Measurements from ENCODE around the gene GRB14. TPM values are rescaled to one million over a fixed set of nuclear protein-coding genes. Genes with fewer than 3 reads are reported as not detected.

Gene GRB14
- total RNA-seq, 1 donor from 2014 or later, result 8.9 TPM

DNA sequence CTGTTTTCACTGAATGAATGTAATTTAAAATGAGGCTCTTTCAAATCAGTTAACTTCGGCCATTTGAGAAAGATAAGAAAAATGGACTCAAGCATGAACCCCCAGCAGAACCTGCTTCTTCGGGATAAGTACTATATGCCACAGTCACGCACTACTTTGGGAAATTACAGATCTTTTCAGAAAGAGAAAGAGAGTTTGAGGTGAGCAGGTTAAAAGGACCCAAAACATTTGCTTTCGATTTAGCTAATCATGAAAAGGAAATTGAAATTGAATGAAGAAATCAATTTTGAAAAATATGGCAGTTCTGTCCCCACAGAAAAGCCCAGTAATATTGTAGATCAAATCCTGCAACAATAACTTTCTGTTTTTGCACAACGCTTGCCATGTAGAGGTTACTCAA lies 156.9 kb downstream of the GRB14 start:
- DNase-seq (no peak), ATAC-seq (no peak)
- Histone ChIP-seq H3K27ac (no peak overlapping the region), H3K4me1 (no peaks in the 10 kb centered on the region), H3K27me3 (no peaks in the 10 kb centered on the region), H3K9me3 (no peaks in the 10 kb centered on the region), H3K4me3 (no peak overlapping the region), H3K36me3 (no peaks in the 10 kb centered on the region)
- intact Hi-C loops (cut with DNase I), result no loop called here
- TF ChIP-seq, protein P1, sequence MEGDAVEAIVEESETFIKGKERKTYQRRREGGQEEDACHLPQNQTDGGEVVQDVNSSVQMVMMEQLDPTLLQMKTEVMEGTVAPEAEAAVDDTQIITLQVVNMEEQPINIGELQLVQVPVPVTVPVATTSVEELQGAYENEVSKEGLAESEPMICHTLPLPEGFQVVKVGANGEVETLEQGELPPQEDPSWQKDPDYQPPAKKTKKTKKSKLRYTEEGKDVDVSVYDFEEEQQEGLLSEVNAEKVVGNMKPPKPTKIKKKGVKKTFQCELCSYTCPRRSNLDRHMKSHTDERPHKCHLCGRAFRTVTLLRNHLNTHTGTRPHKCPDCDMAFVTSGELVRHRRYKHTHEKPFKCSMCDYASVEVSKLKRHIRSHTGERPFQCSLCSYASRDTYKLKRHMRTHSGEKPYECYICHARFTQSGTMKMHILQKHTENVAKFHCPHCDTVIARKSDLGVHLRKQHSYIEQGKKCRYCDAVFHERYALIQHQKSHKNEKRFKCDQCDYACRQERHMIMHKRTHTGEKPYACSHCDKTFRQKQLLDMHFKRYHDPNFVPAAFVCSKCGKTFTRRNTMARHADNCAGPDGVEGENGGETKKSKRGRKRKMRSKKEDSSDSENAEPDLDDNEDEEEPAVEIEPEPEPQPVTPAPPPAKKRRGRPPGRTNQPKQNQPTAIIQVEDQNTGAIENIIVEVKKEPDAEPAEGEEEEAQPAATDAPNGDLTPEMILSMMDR (IDR thresholded peaks at IDR 0.05), result no peak

DNA sequence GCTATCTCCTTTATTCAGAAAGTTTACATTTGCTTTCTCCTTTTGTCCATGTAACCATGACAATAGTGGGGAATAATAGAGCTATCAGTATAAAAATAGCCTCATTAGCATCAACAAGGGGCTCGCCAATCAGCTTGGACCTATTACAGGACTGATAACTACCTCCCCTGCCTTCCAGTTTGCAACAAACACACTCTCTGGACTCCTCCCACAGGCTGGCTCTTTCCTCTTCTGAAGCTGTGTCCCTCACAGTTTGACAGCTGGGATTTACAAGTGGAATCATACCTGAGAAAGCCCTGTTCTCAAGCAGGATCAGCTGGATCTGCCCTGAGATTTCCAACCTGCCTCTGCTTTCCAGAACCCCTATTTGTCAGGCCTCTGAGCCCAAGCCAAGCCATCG lies 162.5 kb downstream of the GRB14 start:
- TF ChIP-seq, protein P1 (IDR thresholded peaks at IDR 0.05), result no peak
- ATAC-seq (no peak), DNase-seq (no peak)
- H3K36me3 ChIP-seq, result no peaks in the 10 kb centered on the region
- no peaks in the 10 kb centered on the region for H3K9me3 ChIP-seq
- intact Hi-C loops (cut with DNase I), result no loop called here
- H3K4me3 ChIP-seq, result no peak overlapping the region
- no peaks in the 10 kb centered on the region for H3K4me1 ChIP-seq
- H3K27me3 ChIP-seq, result no peaks in the 10 kb centered on the region
- H3K27ac ChIP-seq, result no peak overlapping the region

DNA sequence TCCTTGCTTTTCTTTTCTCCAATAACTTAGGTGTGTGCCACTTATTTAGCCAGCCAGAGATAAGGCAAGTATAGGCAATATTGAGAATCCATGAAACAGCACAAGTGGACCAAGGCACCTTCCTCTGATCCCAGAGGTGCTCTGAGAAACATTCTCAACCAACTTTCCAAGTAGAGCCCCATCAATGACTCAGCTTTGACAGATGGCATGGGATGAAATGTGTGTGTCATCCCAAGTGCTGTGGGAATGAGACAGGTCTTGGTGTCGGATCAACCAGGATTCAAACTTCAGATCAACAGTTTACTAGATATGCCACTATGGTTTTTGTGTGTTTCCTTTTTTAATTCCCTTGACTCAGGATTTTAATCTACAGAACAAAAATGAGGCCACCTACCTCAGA lies 164.0 kb downstream of the GRB14 start:
- ATAC-seq (no peak), DNase-seq (no peak)
- intact Hi-C loops (cut with DNase I), result no loop called here
- H3K4me3 ChIP-seq, result no peak overlapping the region
- no peaks in the 10 kb centered on the region for H3K9me3 ChIP-seq
- TF ChIP-seq, protein P1 (IDR thresholded peaks at IDR 0.05), result no peak
- no peaks in the 10 kb centered on the region for H3K27me3 ChIP-seq
- H3K27ac ChIP-seq, result no peak overlapping the region
- H3K4me1 ChIP-seq, result no peaks in the 10 kb centered on the region
- no peaks in the 10 kb centered on the region for H3K36me3 ChIP-seq

DNA sequence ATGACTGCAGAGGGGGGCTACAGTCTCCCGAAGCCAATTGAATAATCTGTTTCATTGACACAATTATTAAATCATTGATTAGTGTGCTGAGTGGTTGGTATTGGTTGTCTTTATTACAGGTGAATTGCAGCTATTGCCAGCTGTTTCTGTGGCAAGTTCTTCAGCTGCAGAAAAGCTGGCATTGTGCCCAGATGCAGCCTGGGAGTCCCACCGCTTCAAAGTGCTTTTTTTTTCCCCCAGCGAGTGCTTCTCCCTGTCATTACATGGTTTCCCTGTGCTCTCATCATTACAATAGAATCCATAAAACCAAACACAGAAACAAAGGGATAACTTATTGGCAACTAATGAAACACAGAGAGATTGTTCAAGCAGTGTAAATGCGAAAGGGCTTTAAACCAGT lies 164.7 kb downstream of the GRB14 start:
- TF ChIP-seq, protein P1 (IDR thresholded peaks at IDR 0.05), result no peak
- Histone ChIP-seq H3K27me3 (no peaks in the 10 kb centered on the region), H3K27ac (no peak overlapping the region), H3K9me3 (no peaks in the 10 kb centered on the region), H3K36me3 (no peaks in the 10 kb centered on the region), H3K4me3 (no peak overlapping the region), H3K4me1 (no peaks in the 10 kb centered on the region)
- intact Hi-C loops (cut with DNase I), result no loop called here
- no peak for DNase-seq
- no peak for ATAC-seq

DNA sequence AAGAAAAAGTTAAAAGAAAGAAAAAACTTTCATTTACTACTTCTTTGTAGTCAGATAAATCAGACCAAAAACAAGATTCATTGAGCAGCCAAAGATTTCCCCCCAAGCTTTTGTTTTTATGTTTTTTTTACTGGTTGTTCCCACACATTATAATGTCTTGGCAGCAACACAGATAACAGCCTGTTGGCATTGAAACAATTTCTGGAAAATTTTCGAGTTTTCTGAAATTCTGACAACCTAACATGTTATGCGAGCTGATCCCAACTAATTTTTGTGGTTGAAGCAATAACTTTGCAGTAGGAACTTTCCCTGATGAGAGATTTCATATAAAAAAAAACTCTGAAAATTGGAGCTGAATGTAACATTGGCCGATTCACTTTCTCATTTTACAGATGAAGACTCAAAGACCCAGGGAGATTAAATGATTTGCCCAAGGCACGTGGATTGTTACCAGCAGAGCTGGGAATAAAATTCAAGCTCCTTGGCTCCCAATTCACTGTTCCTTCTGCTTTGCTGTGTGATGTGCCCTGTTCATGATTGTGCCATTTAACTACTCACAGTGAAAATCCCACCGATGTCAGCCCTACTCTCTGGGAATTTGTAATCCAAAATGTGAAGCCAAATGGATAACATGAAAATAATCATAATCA lies 167.5 kb downstream of the GRB14 start:
- Histone ChIP-seq H3K36me3 (no peaks in the 10 kb centered on the region), H3K27ac (no peak overlapping the region), H3K9me3 (no peaks in the 10 kb centered on the region), H3K4me3 (no peak overlapping the region), H3K27me3 (no peaks in the 10 kb centered on the region), H3K4me1 (no peaks in the 10 kb centered on the region)
- intact Hi-C loops (cut with DNase I), result no loop called here
- DNase-seq, result no peak
- TF ChIP-seq, protein P1 (IDR thresholded peaks at IDR 0.05), result no peak
- ATAC-seq, result no peak

DNA sequence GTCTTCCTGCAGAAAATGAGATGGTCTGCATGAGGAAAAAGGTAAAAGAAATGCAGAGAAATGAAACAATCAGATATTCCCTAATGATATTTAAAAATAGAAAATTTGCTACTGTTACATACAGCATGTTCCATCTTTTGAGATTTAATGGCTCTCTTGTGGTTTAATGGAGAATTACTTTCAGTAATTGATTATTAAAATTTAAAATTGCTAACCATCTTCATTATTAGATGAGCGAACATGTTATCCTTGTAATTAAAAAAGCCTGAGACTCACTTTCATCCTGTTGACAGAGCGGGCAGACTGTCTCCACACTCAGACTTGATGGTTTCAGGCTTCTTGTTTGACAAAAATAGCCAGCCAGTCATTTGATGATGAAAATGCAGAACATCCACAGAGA lies 171.0 kb downstream of the GRB14 start:
- ATAC-seq, result no peak
- intact Hi-C loops (cut with DNase I), result no loop called here
- TF ChIP-seq, protein P1 (IDR thresholded peaks at IDR 0.05), result no peak

More for the DNA sequence above, 171.0 kb downstream of the GRB14 start:
- no peaks in the 10 kb centered on the region for H3K36me3 ChIP-seq
- no peak overlapping the region for H3K4me3 ChIP-seq
- H3K4me1 ChIP-seq, result no peaks in the 10 kb centered on the region
- DNase-seq, result no peak
- H3K27ac ChIP-seq, result no peak overlapping the region
- no peaks in the 10 kb centered on the region for H3K9me3 ChIP-seq
- no peaks in the 10 kb centered on the region for H3K27me3 ChIP-seq

Data from upper lobe of right lung (tissue), 1 donor.